K562 (cell line): ENCODE data around the gene USP5. TPM values are rescaled to one million over a fixed set of nuclear protein-coding genes. Genes with fewer than 3 reads are reported as not detected.

Experiments
- ATAC-seq: fragments of 200-7000 bp; cut with Tn5 transposase; 3 replicates; pipeline ENCODE4 v1.9.1; 2020; ENCODE audit warnings: moderate library complexity
- BruUV-seq: library from RNA; stranded (reverse); fragments of 400-500 nt; replicated peaks from 2 replicates; lab custom pipeline; 2021; lab: Mats Ljungman, UMichigan
- CTCF ChIA-PET: fragments of 300-600 bp; formaldehyde crosslinking; extraction: SDS; loops from one replicate; lab custom pipeline; 2021; ENCODE audit warnings: low intra/inter-chr PET ratio; lab: Yijun Ruan, JAX
- POLR2A ChIA-PET: fragments of 300-600, 350-650 bp; sonication (Branson Sonifier 250); formaldehyde crosslinking; extraction: SDS; loops from one replicate; lab custom pipeline; 2021; ENCODE audit warnings: antibody characterized with exemption, inconsistent platforms; lab: Yijun Ruan, JAX
- DNase-seq, 4 experiments: peaks; one replicate each; pipeline versions ENCODE4 v3.0.0 to v3.0.0-alpha.2; 2011 to 2018; ENCODE audit warnings: low spot score in 3 of 4, mixed read lengths in 3 of 4; ENCODE audit errors: extremely low read depth in 1 of 4
- FAIRE-seq: peaks from 2 replicates; lab custom pipeline; 2011; peaks lifted over from hg19 to GRCh38; lab: Jason Lieb, UNC
- H2AFZ ChIP-seq: 2 replicates; pipeline ENCODE4 v1.6.0; 2011; ENCODE audit warnings: low read depth, low read length, control low read depth, inconsistent platforms
- H3K27ac ChIP-seq: fragments of 200-600 bp; 3 replicates; pipeline ENCODE4 v1.8.0; 2011; ENCODE audit warnings: low read depth, mild to moderate bottlenecking, control low read depth, inconsistent platforms, low read length, moderate library complexity, mixed read lengths; ENCODE audit errors: extremely low read depth
- H3K27me3 ChIP-seq, 2 experiments: fragments of 300-600 bp in 1 of 2; 2 replicates in 1 of 2; 3 replicates in 1 of 2; pipeline versions ENCODE4 v1.6.0 to v1.8.0; 2011; ENCODE audit warnings: inconsistent platforms in 2 of 2, low read length in 2 of 2, mild to moderate bottlenecking in 1 of 2, mixed read lengths in 1 of 2, moderate library complexity in 1 of 2; ENCODE audit not compliant: control insufficient read depth in 2 of 2, insufficient read depth in 2 of 2
- H3K36me3 ChIP-seq: fragments of 300-600 bp; 3 replicates; pipeline ENCODE4 v1.8.0; 2011; ENCODE audit warnings: mild to moderate bottlenecking, low read length, inconsistent platforms; ENCODE audit not compliant: control insufficient read depth, insufficient read depth
- H3K4me1 ChIP-seq, 2 experiments: fragments of 200-600 bp in 1 of 2; replicated peaks in 1 of 2; 2 replicates in 1 of 2; 3 replicates in 1 of 2; pipeline versions ENCODE4 v1.5.1 to v1.8.0; 2011; ENCODE audit warnings: inconsistent platforms in 2 of 2, low read length in 2 of 2, mild to moderate bottlenecking in 1 of 2, mixed read lengths in 1 of 2, moderate library complexity in 1 of 2; ENCODE audit not compliant: control insufficient read depth in 2 of 2, insufficient read depth in 2 of 2
- H3K4me2 ChIP-seq: 2 replicates; pipeline ENCODE4 v1.6.1; 2011; ENCODE audit warnings: low read length, control low read depth, inconsistent platforms, mixed read lengths; ENCODE audit not compliant: insufficient read depth
- H3K4me3 ChIP-seq: fragments of 200-600 bp; sonication (generic), shearing (Covaris generic); 2 replicates; pipeline ENCODE4 v1.5.1; 2016; ENCODE audit warnings: control low read depth, inconsistent platforms
- H3K79me2 ChIP-seq: fragments of 200-600 bp; 3 replicates; pipeline ENCODE4 v1.8.0; 2011; ENCODE audit warnings: low read length, inconsistent platforms; ENCODE audit not compliant: control insufficient read depth, insufficient read depth
- H3K9ac ChIP-seq, 2 experiments: 2 replicates each; pipeline versions ENCODE4 v1.6.0 to v1.6.1; 2011; ENCODE audit warnings: low read depth in 2 of 2, low read length in 2 of 2, control low read depth in 1 of 2, inconsistent platforms in 1 of 2, mild to moderate bottlenecking in 1 of 2, mixed read lengths in 1 of 2; ENCODE audit not compliant: insufficient read depth in 1 of 2
- H3K9me1 ChIP-seq: one replicate; pipeline ENCODE4 v1.6.0; 2011; ENCODE audit warnings: inconsistent platforms, mild to moderate bottlenecking, low read length, moderate library complexity; ENCODE audit not compliant: control insufficient read depth, insufficient read depth
- H3K9me3 ChIP-seq: replicated peaks from 2 replicates; pipeline ENCODE4 v1.5.1; 2011; ENCODE audit warnings: low read depth, low read length, inconsistent platforms; ENCODE audit not compliant: control insufficient read depth, insufficient read depth
- H4K20me1 ChIP-seq: replicated peaks from 2 replicates; pipeline ENCODE4 v1.6.1; 2011; ENCODE audit warnings: low read length, inconsistent platforms, mixed read lengths; ENCODE audit not compliant: control insufficient read depth, insufficient read depth
- CBX1 ChIP-seq: sonication (generic); IDR thresholded peaks from 2 replicates; pipeline ENCODE4 v1.6.1; 2016; ENCODE audit warnings: antibody characterized with exemption, low read depth, mild to moderate bottlenecking
- COPS2 ChIP-seq: fragments of 450-650 bp; conservative IDR thresholded peaks from 2 replicates; pipeline ENCODE4 v1.6.1; 2016; ENCODE audit warnings: mild to moderate bottlenecking, moderate library complexity
- E2F3 ChIP-seq: fragments of 250-450 bp; sonication (Bioruptor Pico); IDR thresholded peaks from 2 replicates; pipeline ENCODE4 v1.4.0; 2020; ENCODE audit warnings: mild to moderate bottlenecking
- GABPA ChIP-seq: fragments of 200-800 bp; sonication (Bioruptor generic); conservative IDR thresholded peaks from 2 replicates; pipeline ENCODE4 v1.6.1; 2016; ENCODE audit warnings: low read depth, missing genetic modification characterization, missing compliant biosample characterization
- HDAC3 ChIP-seq: fragments of 450-650 bp; IDR thresholded peaks from 2 replicates; pipeline ENCODE4 v1.6.1; 2018; ENCODE audit warnings: borderline replicate concordance, mild to moderate bottlenecking, moderate library complexity; ENCODE audit not compliant: partially characterized antibody
- HIVEP1 ChIP-seq: fragments of 250-450 bp; sonication (Bioruptor Pico); IDR thresholded peaks from 2 replicates; pipeline ENCODE4 v1.4.0; 2020; ENCODE audit warnings: mild to moderate bottlenecking
- HMGXB4 ChIP-seq: sonication (generic); formaldehyde crosslinking; IDR thresholded peaks from 2 replicates; pipeline ENCODE4 v1.8.1; 2023; ENCODE audit warnings: mild to moderate bottlenecking, missing genetic modification reagents
- MYC ChIP-seq, 2 experiments: fragments of 250-450 bp in 1 of 2; sonication (Bioruptor Pico) in 1 of 2; IDR thresholded peaks; 2 replicates each; pipeline versions ENCODE4 v1.5.1 to v1.6.1; 2012 to 2021; ENCODE audit warnings: low read depth in 2 of 2, borderline replicate concordance in 1 of 2, improper control_type of control experiment in 1 of 2, low read length in 1 of 2, mild to moderate bottlenecking in 1 of 2, moderate library complexity in 1 of 2
- POLR2H ChIP-seq: IDR thresholded peaks from 2 replicates; pipeline ENCODE4 v1.6.1; 2016; ENCODE audit warnings: missing genetic modification characterization, low read depth, mild to moderate bottlenecking, control low read depth, missing compliant biosample characterization, moderate library complexity
- SREBF2 ChIP-seq: sonication (generic); formaldehyde crosslinking; IDR thresholded peaks from 2 replicates; pipeline ENCODE4 v1.4.0; 2020; ENCODE audit warnings: mild to moderate bottlenecking, missing genetic modification reagents
- STAT5A ChIP-seq: IDR thresholded peaks from 2 replicates; pipeline ENCODE4 v1.6.1; 2012; ENCODE audit warnings: low read length, inconsistent platforms, borderline replicate concordance
- ZC3H4 ChIP-seq: sonication (generic); formaldehyde crosslinking; IDR thresholded peaks from 2 replicates; pipeline ENCODE4 v1.9.0; 2021; ENCODE audit warnings: missing genetic modification reagents, borderline replicate concordance
- ZNF449 ChIP-seq: fragments of 250-450 bp; sonication (Bioruptor Pico); IDR thresholded peaks from 2 replicates; pipeline ENCODE4 v1.8.0; 2022; ENCODE audit warnings: moderate library complexity, mild to moderate bottlenecking, inconsistent platforms
- WGBS: fragments of 100-300 bp; shearing (Covaris generic); methylation state at CpG from one replicate; pipeline ENCODE4 v1.1.6; 2016; ENCODE audit warnings: low coverage, mixed read lengths; ENCODE audit not compliant: insufficient coverage; ENCODE audit errors: missing lambda C conversion rate; 5-methylcytosine and 5-hydroxymethylcytosine counted together
- in situ Hi-C: fragments of 300-500 bp; cut with MboI; formaldehyde crosslinking; loops from 4 replicates; pipeline ENCODE4 v1.15.0; 2018; ENCODE audit warnings: inconsistent platforms, mixed read lengths
- intact Hi-C: fragments of 100-400 bp; cut with micrococcal nuclease; formaldehyde crosslinking; loops from 2 replicates; pipeline ENCODE4 v1.14.2; 2022
- polyA plus RNA-seq, 8 experiments: library from polyadenylated mRNA; depleted of rRNA in 4 of 8; stranded (reverse) in 5 of 8; unstranded in 3 of 8; fragments of >200 nt; fragmentation: Nextera tagmentation in 2 of 8; fragmentation: Illumina TruSeq in 1 of 8; extraction: Ambion mirVana in 2 of 8; extraction: Trizol in 1 of 8; gene quantifications; 2 replicates each; pipeline versions ENCODE4 v1.2.1 to v1.2.3, GENCODE V29; 2011 to 2014; ENCODE audit warnings: inconsistent platforms in 1 of 8, missing spikeins in 1 of 8
- total RNA-seq, 7 experiments: library from RNA; depleted of rRNA in 6 of 7; stranded (reverse); fragments of >200 nt in 6 of 7; fragmentation: Illumina TruSeq in 2 of 7; extraction: Trizol in 2 of 7; gene quantifications; 2 replicates each; pipeline versions ENCODE4 v1.2.1 to v1.2.3, GENCODE V29; 2011 to 2021; ENCODE audit warnings: low replicate concordance in 1 of 7
- TF ChIP-seq, protein P1 (sequence below): fragments of 250-450 bp; sonication (Bioruptor Pico); IDR thresholded peaks from 2 replicates; pipeline ENCODE4 v1.5.0; 2021; ENCODE audit warnings: mild to moderate bottlenecking, borderline replicate concordance
- TF ChIP-seq, protein P2 (sequence below), 3 experiments: IDR thresholded peaks in 2 of 3; conservative IDR thresholded peaks in 1 of 3; 2 replicates each; pipeline ENCODE4 v1.5.1; 2011 to 2012; ENCODE audit warnings: low read length in 3 of 3, mild to moderate bottlenecking in 3 of 3, control low read depth in 2 of 3, improper control_type of control experiment in 1 of 3, inconsistent platforms in 1 of 3, low read depth in 1 of 3, mixed read lengths in 1 of 3, moderate library complexity in 1 of 3; ENCODE audit not compliant: insufficient read depth in 2 of 3

USP5 gene
- total and polyA plus RNA-seq, 9 of the 15 experiments (the other 6 are each of a cell fraction or from before 2014, with no cell fraction given) = 1.4 to 107 (median 48.6) TPM

DNA sequence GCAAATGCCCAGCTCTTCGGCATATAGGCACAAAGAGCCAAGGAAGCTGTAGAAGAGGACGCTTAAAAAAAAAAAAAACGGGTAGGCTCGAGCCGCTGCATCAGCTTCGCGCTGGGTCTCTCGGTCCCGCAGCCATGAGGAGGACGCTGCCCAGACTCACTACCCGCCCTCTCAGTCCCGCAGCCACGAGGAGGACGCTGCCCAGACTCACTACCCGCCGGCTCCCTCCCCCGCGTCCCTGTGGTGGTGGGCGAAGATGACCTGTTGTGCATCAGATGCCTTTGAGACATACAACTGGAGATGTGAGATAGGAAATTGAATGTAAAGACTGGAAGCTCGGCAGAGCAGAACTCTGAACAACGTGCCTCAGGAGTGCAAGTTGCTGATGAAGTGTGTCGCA, 32.6 kb downstream of the USP5 start:
- Histone ChIP-seq H3K9me1 (no peaks in the 10 kb centered on the region), H3K27me3 (no peaks in the 10 kb centered on the region), H3K9ac (no peak overlapping the region), H3K9me3 (no peaks in the 10 kb centered on the region), H3K27ac (no peak overlapping the region), H3K36me3 (peaks cover 14% of the 10 kb centered on the region; the same call in 1 of the 3 replicates), H3K4me3 (no peak overlapping the region), H4K20me1 (no peaks in the 10 kb centered on the region), H3K79me2 (no peaks in the 10 kb centered on the region), H3K4me2 (no peak overlapping the region), H2AFZ (no peak overlapping the region), H3K4me1 (peaks cover 3 to 9% of the 10 kb centered on the region in 2 experiments; a peak in 2 of 5 replicates)
- BruUV-seq = no TSS peak
- ChIA-PET CTCF (no interaction called here), POLR2A (interaction anchor here (0.8 to 1.7 kb wide), 4 partner anchors 10 to 17 kb away, joined by 3 to 6 read pairs (median 4); partner anchors contain the start of genes SPSB2 and TPI1)
- FAIRE-seq (no peak), ATAC-seq (no peak), DNase-seq (no peak)
- WGBS = 54% methylated on average over 17 of the region's 22 CpGs
- intact Hi-C loops (no loop called here), in situ Hi-C loops (no loop called here)
- TF ChIP-seq CBX1 (no peak), GABPA (no peak), HIVEP1 (CRISPR knock-in tag) (no peak), HMGXB4 (no peak), POLR2H (tag) (no peak), COPS2 (no peak), ZNF449 (CRISPR knock-in tag) (no peak), MYC (IDR thresholded peaks at IDR 0.05; ENCODE audit: low read depth, low read length) (no peak), MYC (CRISPR knock-in tag; IDR thresholded peaks at IDR 0.05; ENCODE audit: borderline replicate concordance, low read depth) (no peak), STAT5A (no peak), ZC3H4 (CRISPR knock-in tag) (no peak), E2F3 (no peak), HDAC3 (no peak), SREBF2 (CRISPR knock-in tag) (no peak)
- TF ChIP-seq, protein P1, sequence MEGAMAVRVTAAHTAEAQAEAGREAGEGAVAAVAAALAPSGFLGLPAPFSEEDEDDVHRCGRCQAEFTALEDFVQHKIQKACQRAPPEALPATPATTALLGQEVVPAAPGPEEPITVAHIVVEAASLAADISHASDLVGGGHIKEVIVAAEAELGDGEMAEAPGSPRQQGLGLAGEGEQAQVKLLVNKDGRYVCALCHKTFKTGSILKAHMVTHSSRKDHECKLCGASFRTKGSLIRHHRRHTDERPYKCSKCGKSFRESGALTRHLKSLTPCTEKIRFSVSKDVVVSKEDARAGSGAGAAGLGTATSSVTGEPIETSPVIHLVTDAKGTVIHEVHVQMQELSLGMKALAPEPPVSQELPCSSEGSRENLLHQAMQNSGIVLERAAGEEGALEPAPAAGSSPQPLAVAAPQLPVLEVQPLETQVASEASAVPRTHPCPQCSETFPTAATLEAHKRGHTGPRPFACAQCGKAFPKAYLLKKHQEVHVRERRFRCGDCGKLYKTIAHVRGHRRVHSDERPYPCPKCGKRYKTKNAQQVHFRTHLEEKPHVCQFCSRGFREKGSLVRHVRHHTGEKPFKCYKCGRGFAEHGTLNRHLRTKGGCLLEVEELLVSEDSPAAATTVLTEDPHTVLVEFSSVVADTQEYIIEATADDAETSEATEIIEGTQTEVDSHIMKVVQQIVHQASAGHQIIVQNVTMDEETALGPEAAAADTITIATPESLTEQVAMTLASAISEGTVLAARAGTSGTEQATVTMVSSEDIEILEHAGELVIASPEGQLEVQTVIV (CRISPR knock-in tag) = no peak
- TF ChIP-seq, protein P2, sequence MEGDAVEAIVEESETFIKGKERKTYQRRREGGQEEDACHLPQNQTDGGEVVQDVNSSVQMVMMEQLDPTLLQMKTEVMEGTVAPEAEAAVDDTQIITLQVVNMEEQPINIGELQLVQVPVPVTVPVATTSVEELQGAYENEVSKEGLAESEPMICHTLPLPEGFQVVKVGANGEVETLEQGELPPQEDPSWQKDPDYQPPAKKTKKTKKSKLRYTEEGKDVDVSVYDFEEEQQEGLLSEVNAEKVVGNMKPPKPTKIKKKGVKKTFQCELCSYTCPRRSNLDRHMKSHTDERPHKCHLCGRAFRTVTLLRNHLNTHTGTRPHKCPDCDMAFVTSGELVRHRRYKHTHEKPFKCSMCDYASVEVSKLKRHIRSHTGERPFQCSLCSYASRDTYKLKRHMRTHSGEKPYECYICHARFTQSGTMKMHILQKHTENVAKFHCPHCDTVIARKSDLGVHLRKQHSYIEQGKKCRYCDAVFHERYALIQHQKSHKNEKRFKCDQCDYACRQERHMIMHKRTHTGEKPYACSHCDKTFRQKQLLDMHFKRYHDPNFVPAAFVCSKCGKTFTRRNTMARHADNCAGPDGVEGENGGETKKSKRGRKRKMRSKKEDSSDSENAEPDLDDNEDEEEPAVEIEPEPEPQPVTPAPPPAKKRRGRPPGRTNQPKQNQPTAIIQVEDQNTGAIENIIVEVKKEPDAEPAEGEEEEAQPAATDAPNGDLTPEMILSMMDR (IDR thresholded peaks at IDR 0.05 in 2 of 3, conservative IDR thresholded peaks at IDR 0.05 in 1 of 3; ENCODE audit: insufficient read depth in 2 of 3, low read depth in 1 of 3, low read length in 3 of 3) = no peak
